NOMO-1 (cell line): ENCODE measurements around the gene WWC1.
"Not testable (repeated sequence)": the region's sequence is repeated elsewhere in the genome, so short reads cannot be mapped to it uniquely, and the experiment has no call there.

Experiments used
- DNase-seq, 2 experiments: peaks; one replicate each; lab custom pipeline; 2025; ENCODE audit not compliant: unreplicated experiment in 2 of 2; lab: John Stamatoyannopoulos, UW

WWC1 gene

GRCh38 chr5:168432903-168433302 is 141.5 kb downstream of the WWC1 start:
- DNase-seq, result no peak

GRCh38 chr5:168434001-168434400 is 142.6 kb downstream of the WWC1 start:
- no peak for DNase-seq

GRCh38 chr5:168434746-168435321 is 143.4 kb downstream of the WWC1 start:
- no peak for DNase-seq

GRCh38 chr5:168435340-168435739 is 143.9 kb downstream of the WWC1 start:
- not testable (repeated sequence) for DNase-seq

GRCh38 chr5:168438349-168438748 is 146.9 kb downstream of the WWC1 start:
- no peak for DNase-seq

GRCh38 chr5:168443533-168443932 is 152.1 kb downstream of the WWC1 start:
- DNase-seq, result no peak

GRCh38 chr5:168443950-168444700 is 152.7 kb downstream of the WWC1 start:
- no peak for DNase-seq

- DNase-seq, result no peak
These were observed 155.7 kb downstream of the WWC1 start for GRCh38 chr5:168446983-168447619.

GRCh38 chr5:168447808-168448207 is 156.4 kb downstream of the WWC1 start:
- no peak for DNase-seq

GRCh38 chr5:168449166-168449565 is 157.7 kb downstream of the WWC1 start:
- DNase-seq, result no peak

GRCh38 chr5:168451565-168451964 is 160.1 kb downstream of the WWC1 start:
- no peak for DNase-seq

- no peak for DNase-seq
These were observed 163.8 kb downstream of the WWC1 start for GRCh38 chr5:168455201-168455600.

GRCh38 chr5:168457542-168457941 is 166.1 kb downstream of the WWC1 start:
- DNase-seq, result no peak

GRCh38 chr5:168460606-168461005 is 169.2 kb downstream of the WWC1 start:
- DNase-seq, result no peak

- DNase-seq, result no peak
These were observed 171.6 kb downstream of the WWC1 start for GRCh38 chr5:168463081-168463480.

- no peak for DNase-seq
These were observed 172.8 kb downstream of the WWC1 start for GRCh38 chr5:168464214-168464613.

GRCh38 chr5:168464641-168465040 is 173.2 kb downstream of the WWC1 start:
- DNase-seq, result no peak

- DNase-seq, result no peak
These were observed 176.4 kb downstream of the WWC1 start for GRCh38 chr5:168467755-168468330.

GRCh38 chr5:168468836-168469235 is 177.4 kb downstream of the WWC1 start:
- no peak for DNase-seq

GRCh38 chr5:168469816-168470215 is 178.4 kb downstream of the WWC1 start:
- no peak for DNase-seq

- no peak for DNase-seq
These were observed 180.3 kb downstream of the WWC1 start for GRCh38 chr5:168471785-168472184.

GRCh38 chr5:168472329-168472728 is 180.9 kb downstream of the WWC1 start:
- no peak for DNase-seq
